ENCODE data around the gene AOC3. TPM values are rescaled to one million over a fixed set of nuclear protein-coding genes. Genes with fewer than 3 reads are reported as not detected.
"Not testable (repeated sequence)": the region's sequence is repeated elsewhere in the genome, so short reads cannot be mapped to it uniquely, and the experiment has no call there.

Gene AOC3
- total and polyA plus RNA-seq, 2 of the 8 experiments (the other 6 are each of a cell fraction or from before 2014, with no cell fraction given), result 2.5 to 2.7 TPM

- TF ChIP-seq ATF3 (IDR thresholded peaks at IDR 0.05; ENCODE audit: insufficient read depth, low read depth, low read length) (no peak), SP4 (IDR thresholded peaks at IDR 0.05; ENCODE audit: low read length) (no peak)
Measured at GRCh38 chr17:42866631-42867575, 15.9 kb downstream of the AOC3 start (continued).

GRCh38 chr17:42867694-42868261 is 16.8 kb downstream of the AOC3 start:
- not testable (repeated sequence) for H2AFZ ChIP-seq (ENCODE audit: low read length); H3K36me3 ChIP-seq (ENCODE audit: control insufficient read depth in 2 of 4, insufficient read depth in 4 of 4, low read length in 3 of 4); H4K20me1 ChIP-seq (replicated peaks in 1 of 2; ENCODE audit: control insufficient read depth in 1 of 2, insufficient read depth in 2 of 2, low read length in 2 of 2); H4K8ac ChIP-seq (ENCODE audit: extremely low read depth, insufficient read depth, low read length); H3K4ac ChIP-seq (replicated peaks; ENCODE audit: insufficient read length, low read depth, low read length); H3K79me1 ChIP-seq (ENCODE audit: low read depth, low read length); H2BK15ac ChIP-seq (ENCODE audit: low read length); H3K9ac ChIP-seq (replicated peaks in 1 of 4; ENCODE audit: extremely low read depth in 1 of 4, low read depth in 3 of 4, low read length in 3 of 4); H4K5ac ChIP-seq (ENCODE audit: insufficient read length, low read depth, low read length); H3K56ac ChIP-seq (replicated peaks; ENCODE audit: insufficient read length, low read depth, low read length); H3K27ac ChIP-seq (ENCODE audit: low read depth, low read length); H2BK12ac ChIP-seq (ENCODE audit: low read depth, low read length); H3K18ac ChIP-seq (ENCODE audit: extremely low read depth, low read length); H3K79me2 ChIP-seq (ENCODE audit: control insufficient read depth in 1 of 2, insufficient read depth in 2 of 2, low read length in 2 of 2); H3K23me2 ChIP-seq (ENCODE audit: low read depth, low read length); DNase-seq (ENCODE audit: low read depth in 1 of 2, low spot score in 2 of 2); H3K14ac ChIP-seq (ENCODE audit: insufficient read length); H2BK120ac ChIP-seq (replicated peaks; ENCODE audit: low read depth, low read length); H3K4me2 ChIP-seq (ENCODE audit: insufficient read depth in 1 of 2, low read depth in 2 of 2, low read length in 2 of 2); H2BK20ac ChIP-seq (ENCODE audit: low read length); H2AK5ac ChIP-seq (ENCODE audit: low read depth, low read length); H3K4me1 ChIP-seq (replicated peaks in 1 of 4; ENCODE audit: control insufficient read depth in 3 of 4, insufficient read depth in 4 of 4, low read length in 3 of 4); H3K23ac ChIP-seq (ENCODE audit: insufficient read length); H4K91ac ChIP-seq (replicated peaks; ENCODE audit: insufficient read length, low read length); H3K4me3 ChIP-seq (ENCODE audit: extremely low read depth in 1 of 4, insufficient read depth in 2 of 4, low read depth in 3 of 4, low read length in 4 of 4); H3K27me3 ChIP-seq (replicated peaks in 1 of 4; ENCODE audit: control insufficient read depth in 3 of 4, extremely low read depth in 1 of 4, insufficient read depth in 3 of 4, low read length in 3 of 4); FAIRE-seq; H2BK5ac ChIP-seq (ENCODE audit: low read depth, low read length)
- 94% methylated on average over 14 of the region's 21 CpGs; no CpG with 5 or more reads in 1 of the 2 experiments for WGBS, 2 experiments (ENCODE audit: extremely low coverage in 1 of 2, insufficient coverage in 1 of 2, insufficient read length in 1 of 2, insufficient replicate concordance in 2 of 2, low coverage in 1 of 2, low lambda C conversion rate in 2 of 2, missing lambda C conversion rate in 1 of 2)
- POLR2A ChIA-PET (ENCODE audit: partially characterized antibody), result interaction anchor here (1.3 kb wide), 2 partner anchors 23 to 130 kb away, joined by 3 to 5 read pairs; partner anchors contain the start of gene RPL27
- peaks cover 2 to 11% of the 10 kb centered on the region in 2 experiments; a peak in 1 of 4 replicates for H3K9me3 ChIP-seq (ENCODE audit: insufficient read depth in 2 of 2, low read depth in 1 of 2, low read length in 1 of 2)
- CTCF ChIA-PET (ENCODE audit: partially characterized antibody), result interaction anchor here (1.6 to 2.3 kb wide), 3 partner anchors 24 to 70 kb away, joined by 6 to 10 read pairs (median 7); partner anchors contain the start of gene AOC2

Data from H1 (cell line).